Lung (tissue), 12 donors: ENCODE results near the gene SAFB. TPM values are rescaled to one million over a fixed set of nuclear protein-coding genes. Genes with fewer than 3 reads are reported as not detected.

Experiments
- ATAC-seq: fragments of 200-7000 bp; cut with Tn5 transposase; one replicate; pipeline ENCODE4 v1.9.1; 2020; ENCODE audit warnings: moderate number of reproducible peaks; ENCODE audit not compliant: insufficient read depth, low FRiP score
- DNase-seq, 3 donors: peaks; one replicate each; pipeline ENCODE4 v3.0.0-alpha.2; 2013 to 2017
- H3K27ac ChIP-seq, 2 donors: one replicate each; pipeline ENCODE4 v1.5.1; 2013; ENCODE audit warnings: mild to moderate bottlenecking in 2 of 2, moderate library complexity in 2 of 2, control low read depth in 1 of 2, inconsistent platforms in 1 of 2, low read depth in 1 of 2, low read length in 1 of 2
- H3K27me3 ChIP-seq, 3 donors: one replicate each; pipeline ENCODE4 v1.5.1; 2013; ENCODE audit warnings: low read length in 2 of 3; ENCODE audit not compliant: control insufficient read depth in 3 of 3, insufficient read depth in 3 of 3
- H3K36me3 ChIP-seq, 4 donors: one replicate each; pipeline ENCODE4 v1.5.1; 2013; ENCODE audit warnings: low read length in 4 of 4, mild to moderate bottlenecking in 1 of 4, moderate library complexity in 1 of 4; ENCODE audit not compliant: control insufficient read depth in 4 of 4, insufficient read depth in 4 of 4
- H3K4me1 ChIP-seq, 5 donors: one replicate each; pipeline ENCODE4 v1.5.1; 2013; ENCODE audit warnings: low read length in 5 of 5, mild to moderate bottlenecking in 2 of 5, moderate library complexity in 1 of 5; ENCODE audit not compliant: control insufficient read depth in 5 of 5, insufficient read depth in 5 of 5
- H3K4me3 ChIP-seq: one replicate; pipeline ENCODE4 v1.5.1; 2013; ENCODE audit warnings: mild to moderate bottlenecking, control low read depth, moderate library complexity
- H3K9ac ChIP-seq, 2 donors: one replicate each; pipeline ENCODE4 v1.5.1; 2013; ENCODE audit warnings: low read length in 2 of 2, control low read depth in 1 of 2; ENCODE audit not compliant: insufficient read depth in 1 of 2
- H3K9me3 ChIP-seq, 4 donors: one replicate each; pipeline ENCODE4 v1.5.1; 2013; ENCODE audit warnings: low read length in 3 of 4, mild to moderate bottlenecking in 1 of 4, moderate library complexity in 1 of 4; ENCODE audit not compliant: control insufficient read depth in 4 of 4, insufficient read depth in 3 of 4
- WGBS, 2 donors: extraction: QIAGEN DNeasy Blood & Tissue Kit; methylation state at CpG; one replicate each; pipeline ENCODE4 v1.1.7; 2013; 5-methylcytosine and 5-hydroxymethylcytosine counted together
- polyA plus RNA-seq, 2 donors: library from polyadenylated mRNA; stranded (reverse); fragments of 200-250 nt; gene quantifications; one replicate each; pipeline ENCODE4 v1.2.1, GENCODE V29; 2013
- total RNA-seq, 2 donors: library from RNA; depleted of rRNA in 1 of 2; stranded (reverse); fragments of >200 nt in 1 of 2; gene quantifications; one replicate each; pipeline ENCODE4 v1.2.1, GENCODE V29; 2014 to 2021
- TF ChIP-seq, protein P1 (sequence below): IDR thresholded peaks from 2 replicates; pipeline ENCODE4 v1.5.1; 2012; ENCODE audit warnings: mild to moderate bottlenecking; ENCODE audit errors: control extremely low read depth, extremely low read depth
- donor health status: control.
- donor health status: control.
- donor health status: Bipolar disorder and iron deficiency.
- donor health status: healthy.
- donor health status: DM: yes; HTN: yes; CAD: no.

SAFB gene
- total and polyA plus RNA-seq, 4 donors, result 59.5 to 130 (median 77.7) TPM

DNA sequence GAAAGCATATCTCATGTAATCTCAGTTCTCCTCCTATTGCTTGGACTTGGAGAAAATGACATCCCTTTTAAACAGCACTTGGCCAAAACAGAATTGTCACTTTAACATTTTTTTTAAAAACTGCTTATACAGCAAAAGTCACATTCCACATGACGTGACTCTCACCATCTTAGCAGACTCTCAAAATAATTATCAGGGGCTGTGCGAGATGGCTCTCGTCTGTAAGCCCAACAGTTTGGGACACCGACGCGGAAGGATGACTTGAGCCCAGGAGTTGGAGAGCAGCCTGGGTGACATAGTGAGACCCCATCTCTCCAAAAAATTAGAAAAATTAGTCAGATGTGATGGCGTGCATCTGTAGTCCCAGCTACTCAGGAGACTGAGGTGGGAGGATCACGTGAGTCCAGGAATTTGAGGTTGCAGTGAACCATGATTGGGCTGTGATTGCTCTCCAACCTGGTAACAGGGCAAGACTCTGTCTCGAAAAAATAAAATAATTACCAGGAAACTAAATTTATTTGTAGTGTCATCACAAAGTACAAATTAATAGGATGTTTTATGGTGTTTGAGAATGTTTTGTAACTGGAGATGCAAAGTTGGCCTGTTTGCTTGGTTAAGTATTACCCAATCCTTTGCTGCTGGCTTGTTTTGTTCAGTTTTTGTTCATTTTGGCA lies 8.8 kb downstream of the SAFB start:
- WGBS, 2 donors, result 73 to 75% methylated on average over 9 of the region's 9 CpGs
- TF ChIP-seq, protein P1, sequence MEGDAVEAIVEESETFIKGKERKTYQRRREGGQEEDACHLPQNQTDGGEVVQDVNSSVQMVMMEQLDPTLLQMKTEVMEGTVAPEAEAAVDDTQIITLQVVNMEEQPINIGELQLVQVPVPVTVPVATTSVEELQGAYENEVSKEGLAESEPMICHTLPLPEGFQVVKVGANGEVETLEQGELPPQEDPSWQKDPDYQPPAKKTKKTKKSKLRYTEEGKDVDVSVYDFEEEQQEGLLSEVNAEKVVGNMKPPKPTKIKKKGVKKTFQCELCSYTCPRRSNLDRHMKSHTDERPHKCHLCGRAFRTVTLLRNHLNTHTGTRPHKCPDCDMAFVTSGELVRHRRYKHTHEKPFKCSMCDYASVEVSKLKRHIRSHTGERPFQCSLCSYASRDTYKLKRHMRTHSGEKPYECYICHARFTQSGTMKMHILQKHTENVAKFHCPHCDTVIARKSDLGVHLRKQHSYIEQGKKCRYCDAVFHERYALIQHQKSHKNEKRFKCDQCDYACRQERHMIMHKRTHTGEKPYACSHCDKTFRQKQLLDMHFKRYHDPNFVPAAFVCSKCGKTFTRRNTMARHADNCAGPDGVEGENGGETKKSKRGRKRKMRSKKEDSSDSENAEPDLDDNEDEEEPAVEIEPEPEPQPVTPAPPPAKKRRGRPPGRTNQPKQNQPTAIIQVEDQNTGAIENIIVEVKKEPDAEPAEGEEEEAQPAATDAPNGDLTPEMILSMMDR, result no peak
- peaks cover 9 to 27% (median 23%) of the 10 kb centered on the region in 5 donors for H3K4me1 ChIP-seq
- no peak overlapping the region for H3K4me3 ChIP-seq
- DNase-seq, result peak; percentile 36 to 79 (median 63)
- H3K27me3 ChIP-seq, result peaks cover 0 to 2% (median 0%) of the 10 kb centered on the region in 3 donors
- H3K9me3 ChIP-seq, result no peaks in the 10 kb centered on the region
- peak overlapping the region in 1 of 2 donors; percentile 36 for H3K9ac ChIP-seq
- H3K36me3 ChIP-seq, result peaks cover 6 to 32% (median 21%) of the 10 kb centered on the region in 4 donors
- peak overlapping the region in 1 of 2 donors; percentile 64 for H3K27ac ChIP-seq
- ATAC-seq, result no peak

DNA sequence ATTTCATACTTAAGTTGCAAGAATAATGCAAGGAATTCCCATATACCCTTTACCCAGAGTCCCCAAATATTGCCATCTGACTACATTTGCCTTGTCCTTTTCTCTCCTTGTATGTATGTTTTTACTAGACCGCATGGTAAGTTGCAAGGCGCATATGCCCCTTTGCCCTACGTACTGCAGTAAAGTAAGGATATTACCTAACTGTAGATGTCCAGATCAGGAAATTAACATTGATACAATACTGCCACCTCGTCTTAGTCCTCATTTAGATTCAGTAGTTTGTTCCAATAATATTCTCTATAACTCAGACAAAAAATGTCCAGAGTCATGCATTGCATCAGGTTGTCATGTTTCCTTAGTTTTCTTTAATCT lies 9.3 kb downstream of the SAFB start:
- peak overlapping the region in 1 of 2 donors; percentile 36 for H3K9ac ChIP-seq
- H3K4me1 ChIP-seq, result peaks cover 6 to 26% (median 23%) of the 10 kb centered on the region in 5 donors
- TF ChIP-seq, protein P1, result no peak
- H3K9me3 ChIP-seq, result no peaks in the 10 kb centered on the region
- H3K4me3 ChIP-seq, result no peak overlapping the region
- WGBS, 2 donors, result 31 to 65% methylated on average over 4 of the region's 4 CpGs
- no peak overlapping the region for H3K27ac ChIP-seq
- no peak for ATAC-seq
- no peak for DNase-seq
- H3K36me3 ChIP-seq, result peaks cover 6 to 28% (median 17%) of the 10 kb centered on the region in 4 donors
- peaks cover 0 to 2% (median 0%) of the 10 kb centered on the region in 3 donors for H3K27me3 ChIP-seq

DNA sequence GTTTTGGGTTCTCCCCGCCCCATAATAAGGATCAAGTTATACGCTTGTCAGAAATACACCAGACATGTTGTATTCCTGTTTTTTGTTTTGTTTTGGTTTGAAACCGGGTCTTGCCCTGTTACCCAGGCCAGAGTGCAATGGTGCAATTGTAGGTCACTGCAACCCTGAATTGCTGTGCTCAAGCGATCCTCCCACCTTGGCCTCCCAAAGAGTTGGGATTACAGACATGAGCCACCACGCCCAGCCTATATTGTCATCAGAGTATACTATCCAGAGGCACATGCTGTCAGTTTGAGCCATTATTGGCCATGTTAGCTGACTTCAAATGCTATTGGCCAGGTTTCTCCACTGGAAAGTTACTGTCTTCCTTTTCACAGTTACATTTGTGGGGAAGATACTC lies 9.8 kb downstream of the SAFB start:
- H3K4me3 ChIP-seq, result no peak overlapping the region
- 66 to 83% methylated on average over 5 of the region's 5 CpGs for WGBS, 2 donors
- DNase-seq (no peak), ATAC-seq (no peak)
- peaks cover 2 to 24% (median 15%) of the 10 kb centered on the region in 4 donors for H3K36me3 ChIP-seq
- H3K9me3 ChIP-seq, result no peaks in the 10 kb centered on the region
- H3K27me3 ChIP-seq, result peaks cover 0 to 2% (median 0%) of the 10 kb centered on the region in 3 donors
- peaks cover 6 to 21% (median 19%) of the 10 kb centered on the region in 5 donors for H3K4me1 ChIP-seq
- no peak overlapping the region for H3K9ac ChIP-seq
- TF ChIP-seq, protein P1, result no peak
- peak overlapping the region in 1 of 2 donors; percentile 22 for H3K27ac ChIP-seq
